H1 (cell line): ENCODE measurements around the gene ACKR1. TPM values are rescaled to one million over a fixed set of nuclear protein-coding genes. Genes with fewer than 3 reads are reported as not detected.

Source experiments
- ATF3 ChIP-seq: IDR thresholded peaks from 2 replicates; pipeline ENCODE4 v1.6.1; 2011; ENCODE audit warnings: low read depth, mild to moderate bottlenecking, low read length; ENCODE audit not compliant: insufficient read depth
- BACH1 ChIP-seq: IDR thresholded peaks from 2 replicates; pipeline ENCODE4 v1.6.1; 2012; ENCODE audit warnings: low read length, improper control_type of control experiment
- CHD1 ChIP-seq: IDR thresholded peaks from 2 replicates; pipeline ENCODE4 v1.6.1; 2012; ENCODE audit warnings: low read depth, low read length, improper control_type of control experiment
- JUN ChIP-seq: IDR thresholded peaks from 2 replicates; pipeline ENCODE4 v1.6.1; 2011; ENCODE audit warnings: low read depth, mild to moderate bottlenecking, improper control_type of control experiment, low read length
- polyA plus RNA-seq, 7 experiments: library from polyadenylated mRNA; depleted of rRNA in 3 of 7; stranded (reverse) in 5 of 7; unstranded in 2 of 7; fragments of >200 nt in 5 of 7; fragments of 200-250 nt in 2 of 7; gene quantifications; 1 replicate in 5 of 7; 2 replicates in 1 of 7; 4 replicates in 1 of 7; pipeline versions ENCODE4 v1.2.1 to v1.2.3, GENCODE V29; 2011 to 2013; ENCODE audit warnings: missing spikeins in 2 of 7, mixed read lengths in 2 of 7
- total RNA-seq: library from RNA; stranded (reverse); fragmentation: NEBNext Ultra II Directional; extraction: Animal tissue kit (Norgen Biotek cat#: 25700); gene quantifications from 2 replicates; pipeline ENCODE4 v1.2.1, GENCODE V29; 2021

ACKR1 gene
- total and polyA plus RNA-seq, 2 of the 8 experiments (the other 6 are each of a cell fraction or from before 2014, with no cell fraction given): 0.61 to 1.00 TPM

GRCh38 chr1:159206110-159206509 is 1.4 kb downstream of the ACKR1 start (continued):
- no peak for TF ChIP-seq BACH1
- TF ChIP-seq ATF3: no peak
- no peak for TF ChIP-seq CHD1
- TF ChIP-seq JUN: no peak
